WTC11 (cell line): Measurements from ENCODE around the gene C11orf97. TPM values are rescaled to one million over a fixed set of nuclear protein-coding genes. Genes with fewer than 3 reads are reported as not detected.

Experiments used
- ATAC-seq: fragments of 200-7000 bp; cut with Tn5 transposase; 2 replicates; pipeline ENCODE4 v1.10.0; 2021; ENCODE audit warnings: mild to moderate bottlenecking, moderate library complexity
- CTCF ChIA-PET: fragments of 300-600 bp; sonication (Branson Sonifier 250); formaldehyde crosslinking; loops from one replicate; lab custom pipeline; 2021; ENCODE audit warnings: antibody characterized with exemption; lab: Charles Lee
- POLR2A ChIA-PET: fragments of 350-600 bp; sonication (Branson Sonifier 250); formaldehyde crosslinking; loops from one replicate; lab custom pipeline; 2021; ENCODE audit warnings: antibody characterized with exemption; lab: Charles Lee
- DNase-seq: peaks from one replicate; pipeline ENCODE4 v3.0.0; 2021; ENCODE audit warnings: low spot score
- H3K27ac Mint-ChIP-seq: 2 replicates; pipeline ENCODE4 v1.8.0; 2021; ENCODE audit warnings: mixed read lengths
- H3K27me3 Mint-ChIP-seq: 2 replicates; pipeline ENCODE4 v1.8.0; 2021; ENCODE audit warnings: low read depth, mild to moderate bottlenecking, moderate library complexity, mixed read lengths
- H3K36me3 Mint-ChIP-seq: 2 replicates; pipeline ENCODE4 v1.8.0; 2021; ENCODE audit warnings: mixed read lengths
- H3K4me1 Mint-ChIP-seq: 2 replicates; pipeline ENCODE4 v1.8.0; 2022; ENCODE audit warnings: mixed read lengths
- H3K4me3 Mint-ChIP-seq: 2 replicates; pipeline ENCODE4 v1.8.0; 2021; ENCODE audit warnings: mild to moderate bottlenecking, moderate library complexity, mixed read lengths
- H3K9me3 Mint-ChIP-seq: 2 replicates; pipeline ENCODE4 v1.8.0; 2021; ENCODE audit warnings: mixed read lengths
- ATF1 ChIP-seq: sonication (generic); formaldehyde crosslinking; IDR thresholded peaks from 2 replicates; pipeline ENCODE4 v1.8.1; 2023; ENCODE audit warnings: mild to moderate bottlenecking, moderate library complexity, missing genetic modification reagents
- CREB1 ChIP-seq: sonication (generic); formaldehyde crosslinking; IDR thresholded peaks from 2 replicates; pipeline ENCODE4 v1.8.0; 2023; ENCODE audit warnings: mild to moderate bottlenecking, missing genetic modification reagents
- ESRRA ChIP-seq: sonication (generic); formaldehyde crosslinking; IDR thresholded peaks from 2 replicates; pipeline ENCODE4 v1.8.1; 2022; ENCODE audit warnings: mild to moderate bottlenecking, missing genetic modification reagents, borderline replicate concordance
- FOXJ3 ChIP-seq: sonication (generic); formaldehyde crosslinking; IDR thresholded peaks from 2 replicates; pipeline ENCODE4 v1.9.0; 2021; ENCODE audit warnings: missing genetic modification reagents, mild to moderate bottlenecking, borderline replicate concordance
- FOXK1 ChIP-seq: sonication (generic); formaldehyde crosslinking; IDR thresholded peaks from 2 replicates; pipeline ENCODE4 v1.8.0; 2022; ENCODE audit warnings: mild to moderate bottlenecking, moderate library complexity, missing genetic modification reagents
- FOXP1 ChIP-seq: sonication (generic); formaldehyde crosslinking; IDR thresholded peaks from 2 replicates; pipeline ENCODE4 v1.8.0; 2022; ENCODE audit warnings: missing genetic modification reagents, mild to moderate bottlenecking, moderate library complexity, borderline replicate concordance
- GTF2I ChIP-seq: fragments of 250-450 bp; sonication (Bioruptor Pico); conservative IDR thresholded peaks from 2 replicates; pipeline ENCODE4 v1.4.0; 2021; ENCODE audit warnings: mild to moderate bottlenecking
- JAZF1 ChIP-seq: fragments of 250-450 bp; sonication (Bioruptor Pico); IDR thresholded peaks from 2 replicates; pipeline ENCODE4 v1.9.0; 2021; ENCODE audit warnings: moderate library complexity, mild to moderate bottlenecking, inconsistent platforms
- KAT7 ChIP-seq: sonication (generic); formaldehyde crosslinking; IDR thresholded peaks from 2 replicates; pipeline ENCODE4 v1.8.1; 2023; ENCODE audit warnings: missing genetic modification reagents, mild to moderate bottlenecking, borderline replicate concordance
- MXD4 ChIP-seq: fragments of 250-450 bp; sonication (Bioruptor Pico); IDR thresholded peaks from 2 replicates; pipeline ENCODE4 v1.8.0; 2021; ENCODE audit warnings: mild to moderate bottlenecking, moderate library complexity, borderline replicate concordance
- NFATC4 ChIP-seq: fragments of 250-450 bp; sonication (Bioruptor Pico); IDR thresholded peaks from 2 replicates; pipeline ENCODE4 v1.9.0; 2021; ENCODE audit warnings: mild to moderate bottlenecking
- PRRX2 ChIP-seq: fragments of 250-450 bp; sonication (Bioruptor Pico); IDR thresholded peaks from 2 replicates; pipeline ENCODE4 v1.8.0; 2021; ENCODE audit warnings: mild to moderate bottlenecking
- RORB ChIP-seq: fragments of 250-450 bp; sonication (Bioruptor Pico); IDR thresholded peaks from 2 replicates; pipeline ENCODE4 v1.9.0; 2021; ENCODE audit warnings: mild to moderate bottlenecking
- SMAD4 ChIP-seq: sonication (generic); formaldehyde crosslinking; IDR thresholded peaks from 2 replicates; pipeline ENCODE4 v1.8.0; 2022; ENCODE audit warnings: mild to moderate bottlenecking, missing genetic modification reagents
- ZBTB43 ChIP-seq: sonication (generic); formaldehyde crosslinking; IDR thresholded peaks from 2 replicates; pipeline ENCODE4 v1.8.1; 2023; ENCODE audit warnings: mild to moderate bottlenecking, missing genetic modification reagents
- ZMAT4 ChIP-seq: fragments of 250-450 bp; sonication (Bioruptor Pico); IDR thresholded peaks from 2 replicates; pipeline ENCODE4 v1.9.0; 2021; ENCODE audit warnings: mild to moderate bottlenecking
- ZNF138 ChIP-seq: sonication (generic); formaldehyde crosslinking; conservative IDR thresholded peaks from 2 replicates; pipeline ENCODE4 v1.8.1; 2022; ENCODE audit warnings: mild to moderate bottlenecking, moderate library complexity, missing genetic modification reagents
- ZNF263 ChIP-seq: sonication (generic); formaldehyde crosslinking; IDR thresholded peaks from 2 replicates; pipeline ENCODE4 v1.8.1; 2022; ENCODE audit warnings: low read depth, mild to moderate bottlenecking, moderate library complexity, missing genetic modification reagents
- ZNF396 ChIP-seq: fragments of 250-450 bp; sonication (Bioruptor Pico); IDR thresholded peaks from 2 replicates; pipeline ENCODE4 v1.8.0; 2021; ENCODE audit warnings: mild to moderate bottlenecking, moderate library complexity, borderline replicate concordance
- ZNF423 ChIP-seq: fragments of 250-450 bp; sonication (Bioruptor Pico); IDR thresholded peaks from 2 replicates; pipeline ENCODE4 v2.1.2; 2022; ENCODE audit warnings: mild to moderate bottlenecking, moderate library complexity
- ZNF425 ChIP-seq: fragments of 250-450 bp; sonication (Bioruptor Pico); conservative IDR thresholded peaks from 2 replicates; pipeline ENCODE4 v1.9.0; 2021; ENCODE audit warnings: mild to moderate bottlenecking
- total RNA-seq: library from RNA; stranded (reverse); gene quantifications from 3 replicates; pipeline ENCODE4 v1.2.3, GENCODE V29; 2021
- TF ChIP-seq, protein P1 (sequence below): sonication (generic); formaldehyde crosslinking; IDR thresholded peaks from 2 replicates; pipeline ENCODE4 v1.8.1; 2023; ENCODE audit warnings: mild to moderate bottlenecking, missing genetic modification reagents
- TF ChIP-seq, protein P2 (sequence below): sonication (generic); formaldehyde crosslinking; IDR thresholded peaks from 2 replicates; pipeline ENCODE4 v1.8.0; 2023; ENCODE audit warnings: missing genetic modification reagents, mild to moderate bottlenecking, borderline replicate concordance
- TF ChIP-seq, protein P3 (sequence below): fragments of 250-450 bp; sonication (Bioruptor Pico); IDR thresholded peaks from 2 replicates; pipeline ENCODE4 v1.8.0; 2021; ENCODE audit warnings: mild to moderate bottlenecking
- TF ChIP-seq, protein P4 (sequence below): sonication (generic); formaldehyde crosslinking; IDR thresholded peaks from 2 replicates; pipeline ENCODE4 v1.8.1; 2023; ENCODE audit warnings: mild to moderate bottlenecking, missing genetic modification reagents, moderate library complexity

Gene C11orf97
- total RNA-seq, 1 experiment from 2014 or later: not detected

DNA sequence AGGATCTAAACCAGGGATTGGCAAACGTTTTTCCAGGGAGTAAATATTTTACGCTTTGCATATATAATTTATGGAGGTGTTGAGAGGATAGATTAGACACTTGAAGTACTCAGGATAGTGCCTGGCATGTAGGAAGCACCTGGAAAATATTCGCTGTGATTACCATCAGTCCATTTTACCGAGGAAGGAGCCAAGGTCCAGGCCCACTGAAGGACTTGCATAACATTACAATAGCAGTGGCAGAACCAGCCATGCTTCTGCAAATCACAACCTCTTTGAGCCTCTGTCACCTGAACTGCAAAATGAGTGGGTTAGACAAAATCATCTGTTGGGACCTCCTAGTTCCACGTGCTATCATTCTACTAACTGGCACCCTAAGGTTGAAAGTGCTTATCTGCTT, 36.9 kb downstream of the C11orf97 start:
- H3K27ac Mint-ChIP-seq: no peak overlapping the region
- TF ChIP-seq ZNF263: no peak
- no peak for TF ChIP-seq ZMAT4 (CRISPR knock-in tag)
- TF ChIP-seq SMAD4 (CRISPR knock-in tag): no peak
- TF ChIP-seq ZNF396 (CRISPR knock-in tag): no peak
- TF ChIP-seq JAZF1 (CRISPR knock-in tag): no peak
- TF ChIP-seq ZNF138 (CRISPR knock-in tag): no peak
- TF ChIP-seq FOXP1 (CRISPR knock-in tag): no peak
- TF ChIP-seq ZNF423 (CRISPR knock-in tag): no peak
- TF ChIP-seq NFATC4 (CRISPR knock-in tag): no peak
- TF ChIP-seq, protein P1, sequence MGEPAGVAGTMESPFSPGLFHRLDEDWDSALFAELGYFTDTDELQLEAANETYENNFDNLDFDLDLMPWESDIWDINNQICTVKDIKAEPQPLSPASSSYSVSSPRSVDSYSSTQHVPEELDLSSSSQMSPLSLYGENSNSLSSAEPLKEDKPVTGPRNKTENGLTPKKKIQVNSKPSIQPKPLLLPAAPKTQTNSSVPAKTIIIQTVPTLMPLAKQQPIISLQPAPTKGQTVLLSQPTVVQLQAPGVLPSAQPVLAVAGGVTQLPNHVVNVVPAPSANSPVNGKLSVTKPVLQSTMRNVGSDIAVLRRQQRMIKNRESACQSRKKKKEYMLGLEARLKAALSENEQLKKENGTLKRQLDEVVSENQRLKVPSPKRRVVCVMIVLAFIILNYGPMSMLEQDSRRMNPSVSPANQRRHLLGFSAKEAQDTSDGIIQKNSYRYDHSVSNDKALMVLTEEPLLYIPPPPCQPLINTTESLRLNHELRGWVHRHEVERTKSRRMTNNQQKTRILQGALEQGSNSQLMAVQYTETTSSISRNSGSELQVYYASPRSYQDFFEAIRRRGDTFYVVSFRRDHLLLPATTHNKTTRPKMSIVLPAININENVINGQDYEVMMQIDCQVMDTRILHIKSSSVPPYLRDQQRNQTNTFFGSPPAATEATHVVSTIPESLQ (CRISPR knock-in tag): no peak
- no peak for TF ChIP-seq ZNF425 (CRISPR knock-in tag)
- TF ChIP-seq FOXJ3 (CRISPR knock-in tag): no peak
- no peak for TF ChIP-seq RORB
- no peak for TF ChIP-seq ATF1 (CRISPR knock-in tag)
- no peak for TF ChIP-seq GTF2I
- no peak for TF ChIP-seq FOXK1
- TF ChIP-seq, protein P2, sequence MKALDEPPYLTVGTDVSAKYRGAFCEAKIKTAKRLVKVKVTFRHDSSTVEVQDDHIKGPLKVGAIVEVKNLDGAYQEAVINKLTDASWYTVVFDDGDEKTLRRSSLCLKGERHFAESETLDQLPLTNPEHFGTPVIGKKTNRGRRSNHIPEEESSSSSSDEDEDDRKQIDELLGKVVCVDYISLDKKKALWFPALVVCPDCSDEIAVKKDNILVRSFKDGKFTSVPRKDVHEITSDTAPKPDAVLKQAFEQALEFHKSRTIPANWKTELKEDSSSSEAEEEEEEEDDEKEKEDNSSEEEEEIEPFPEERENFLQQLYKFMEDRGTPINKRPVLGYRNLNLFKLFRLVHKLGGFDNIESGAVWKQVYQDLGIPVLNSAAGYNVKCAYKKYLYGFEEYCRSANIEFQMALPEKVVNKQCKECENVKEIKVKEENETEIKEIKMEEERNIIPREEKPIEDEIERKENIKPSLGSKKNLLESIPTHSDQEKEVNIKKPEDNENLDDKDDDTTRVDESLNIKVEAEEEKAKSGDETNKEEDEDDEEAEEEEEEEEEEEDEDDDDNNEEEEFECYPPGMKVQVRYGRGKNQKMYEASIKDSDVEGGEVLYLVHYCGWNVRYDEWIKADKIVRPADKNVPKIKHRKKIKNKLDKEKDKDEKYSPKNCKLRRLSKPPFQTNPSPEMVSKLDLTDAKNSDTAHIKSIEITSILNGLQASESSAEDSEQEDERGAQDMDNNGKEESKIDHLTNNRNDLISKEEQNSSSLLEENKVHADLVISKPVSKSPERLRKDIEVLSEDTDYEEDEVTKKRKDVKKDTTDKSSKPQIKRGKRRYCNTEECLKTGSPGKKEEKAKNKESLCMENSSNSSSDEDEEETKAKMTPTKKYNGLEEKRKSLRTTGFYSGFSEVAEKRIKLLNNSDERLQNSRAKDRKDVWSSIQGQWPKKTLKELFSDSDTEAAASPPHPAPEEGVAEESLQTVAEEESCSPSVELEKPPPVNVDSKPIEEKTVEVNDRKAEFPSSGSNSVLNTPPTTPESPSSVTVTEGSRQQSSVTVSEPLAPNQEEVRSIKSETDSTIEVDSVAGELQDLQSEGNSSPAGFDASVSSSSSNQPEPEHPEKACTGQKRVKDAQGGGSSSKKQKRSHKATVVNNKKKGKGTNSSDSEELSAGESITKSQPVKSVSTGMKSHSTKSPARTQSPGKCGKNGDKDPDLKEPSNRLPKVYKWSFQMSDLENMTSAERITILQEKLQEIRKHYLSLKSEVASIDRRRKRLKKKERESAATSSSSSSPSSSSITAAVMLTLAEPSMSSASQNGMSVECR (CRISPR knock-in tag): no peak
- TF ChIP-seq MXD4: no peak
- TF ChIP-seq, all 79 proteins: peak for 0
- H3K27me3 Mint-ChIP-seq: peaks cover 24% of the 10 kb centered on the region
- no peak overlapping the region for H3K4me3 Mint-ChIP-seq
- ChIA-PET CTCF (no interaction called here), POLR2A (no interaction called here)
- no peaks in the 10 kb centered on the region for H3K36me3 Mint-ChIP-seq
- H3K4me1 Mint-ChIP-seq: peaks cover 16% of the 10 kb centered on the region
- H3K9me3 Mint-ChIP-seq: no peaks in the 10 kb centered on the region
- no peak for ATAC-seq
- DNase-seq: no peak

GRCh38 chr11:94550513-94550912, 38.3 kb downstream of the C11orf97 start:
- CTCF ChIA-PET: interaction anchor here (0.5 kb wide), 1 partner anchor 1727 kb away, joined by 4 read pairs; no protein-coding TSS in a partner anchor
- H3K4me3 Mint-ChIP-seq: no peak overlapping the region
- H3K36me3 Mint-ChIP-seq: no peaks in the 10 kb centered on the region
- TF ChIP-seq GTF2I (no peak), KAT7 (no peak), ESRRA (no peak), PRRX2 (CRISPR knock-in tag) (no peak), CREB1 (no peak), ZBTB43 (CRISPR knock-in tag) (no peak)
- TF ChIP-seq, protein P3, sequence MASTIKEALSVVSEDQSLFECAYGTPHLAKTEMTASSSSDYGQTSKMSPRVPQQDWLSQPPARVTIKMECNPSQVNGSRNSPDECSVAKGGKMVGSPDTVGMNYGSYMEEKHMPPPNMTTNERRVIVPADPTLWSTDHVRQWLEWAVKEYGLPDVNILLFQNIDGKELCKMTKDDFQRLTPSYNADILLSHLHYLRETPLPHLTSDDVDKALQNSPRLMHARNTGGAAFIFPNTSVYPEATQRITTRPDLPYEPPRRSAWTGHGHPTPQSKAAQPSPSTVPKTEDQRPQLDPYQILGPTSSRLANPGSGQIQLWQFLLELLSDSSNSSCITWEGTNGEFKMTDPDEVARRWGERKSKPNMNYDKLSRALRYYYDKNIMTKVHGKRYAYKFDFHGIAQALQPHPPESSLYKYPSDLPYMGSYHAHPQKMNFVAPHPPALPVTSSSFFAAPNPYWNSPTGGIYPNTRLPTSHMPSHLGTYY (CRISPR knock-in tag): no peak
- TF ChIP-seq, protein P4, sequence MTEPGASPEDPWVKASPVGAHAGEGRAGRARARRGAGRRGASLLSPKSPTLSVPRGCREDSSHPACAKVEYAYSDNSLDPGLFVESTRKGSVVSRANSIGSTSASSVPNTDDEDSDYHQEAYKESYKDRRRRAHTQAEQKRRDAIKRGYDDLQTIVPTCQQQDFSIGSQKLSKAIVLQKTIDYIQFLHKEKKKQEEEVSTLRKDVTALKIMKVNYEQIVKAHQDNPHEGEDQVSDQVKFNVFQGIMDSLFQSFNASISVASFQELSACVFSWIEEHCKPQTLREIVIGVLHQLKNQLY (CRISPR knock-in tag): no peak

More at GRCh38 chr11:94550513-94550912, 38.3 kb downstream of the C11orf97 start:
- peaks cover 12% of the 10 kb centered on the region for H3K4me1 Mint-ChIP-seq
- no peaks in the 10 kb centered on the region for H3K9me3 Mint-ChIP-seq
- H3K27ac Mint-ChIP-seq: no peak overlapping the region
- peaks cover 17% of the 10 kb centered on the region for H3K27me3 Mint-ChIP-seq
- no peak for DNase-seq
- ATAC-seq: no peak
- POLR2A ChIA-PET: no interaction called here
